Stimulated activated CD4-positive, alpha-beta T cell treated with anti-CD3 and anti-CD28 coated beads, Interleukin-1b, Interleukin-23, amount 100 ng/mL, for 4 hours (primary cell): ENCODE results near the gene WFDC5.

ENCODE experiments used
- DNase-seq, 2 donors: peaks; one replicate each; pipeline ENCODE4 v3.0.0-alpha.2; 2020; ENCODE audit warnings: low read depth in 2 of 2

The WFDC5 gene

DNA sequence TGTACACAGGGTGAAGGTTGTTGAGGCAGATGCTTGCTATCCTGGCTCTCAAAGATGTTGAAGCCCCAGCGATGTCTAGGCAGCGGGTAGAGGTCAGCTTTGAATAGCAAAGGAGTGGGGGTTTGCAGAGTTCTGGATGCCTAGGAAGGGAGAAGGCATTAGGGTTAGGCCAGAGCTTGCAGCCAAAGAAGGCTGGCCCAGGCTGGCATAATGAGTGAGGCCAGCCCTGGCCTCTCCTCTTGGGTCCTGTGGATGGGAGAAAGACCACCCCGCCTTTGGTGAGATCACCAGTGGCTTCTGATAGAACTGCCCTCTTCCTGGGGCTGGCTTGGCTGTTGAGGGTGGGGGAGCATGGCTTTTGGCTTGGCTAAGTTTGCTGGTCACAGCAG lies 406 bp upstream of the WFDC5 start:
- no peak for DNase-seq

DNA sequence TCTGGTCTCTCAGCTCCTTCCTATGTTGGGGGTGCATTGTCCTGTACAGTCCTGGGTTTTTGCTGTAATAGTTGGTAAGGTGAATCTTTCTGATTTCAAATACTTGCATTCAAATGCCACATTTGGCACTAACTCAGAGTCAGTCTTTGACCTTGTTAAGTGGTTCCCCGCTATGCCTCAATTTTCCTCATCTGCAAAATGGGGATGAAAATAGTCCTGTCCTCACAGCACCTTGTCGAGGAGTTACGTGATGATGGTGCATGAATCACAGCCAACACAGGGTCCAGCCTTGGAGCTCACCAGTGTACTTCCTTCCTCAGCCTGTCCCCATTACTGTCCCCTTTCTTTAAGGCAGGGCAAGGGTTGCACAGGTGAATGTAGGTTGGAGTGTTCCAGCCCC lies 1.1 kb downstream of the WFDC5 start:
- no peak for DNase-seq

DNA sequence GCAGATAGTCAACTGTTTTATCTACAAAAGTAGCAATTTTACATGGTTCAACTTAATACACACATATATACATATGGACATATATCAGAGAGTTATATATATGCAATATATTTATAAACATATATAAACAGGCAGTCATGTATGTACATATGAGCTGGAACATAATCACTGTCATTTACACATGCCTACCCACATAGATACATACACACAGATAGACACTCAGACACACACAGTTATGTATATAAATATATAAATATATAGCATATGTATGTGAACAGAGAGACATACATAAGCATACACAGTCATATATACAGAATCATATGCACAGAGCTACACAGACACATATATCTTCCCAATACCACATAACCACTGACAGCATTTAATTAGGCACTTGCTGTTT lies 2.2 kb downstream of the WFDC5 start:
- DNase-seq: no peak

DNA sequence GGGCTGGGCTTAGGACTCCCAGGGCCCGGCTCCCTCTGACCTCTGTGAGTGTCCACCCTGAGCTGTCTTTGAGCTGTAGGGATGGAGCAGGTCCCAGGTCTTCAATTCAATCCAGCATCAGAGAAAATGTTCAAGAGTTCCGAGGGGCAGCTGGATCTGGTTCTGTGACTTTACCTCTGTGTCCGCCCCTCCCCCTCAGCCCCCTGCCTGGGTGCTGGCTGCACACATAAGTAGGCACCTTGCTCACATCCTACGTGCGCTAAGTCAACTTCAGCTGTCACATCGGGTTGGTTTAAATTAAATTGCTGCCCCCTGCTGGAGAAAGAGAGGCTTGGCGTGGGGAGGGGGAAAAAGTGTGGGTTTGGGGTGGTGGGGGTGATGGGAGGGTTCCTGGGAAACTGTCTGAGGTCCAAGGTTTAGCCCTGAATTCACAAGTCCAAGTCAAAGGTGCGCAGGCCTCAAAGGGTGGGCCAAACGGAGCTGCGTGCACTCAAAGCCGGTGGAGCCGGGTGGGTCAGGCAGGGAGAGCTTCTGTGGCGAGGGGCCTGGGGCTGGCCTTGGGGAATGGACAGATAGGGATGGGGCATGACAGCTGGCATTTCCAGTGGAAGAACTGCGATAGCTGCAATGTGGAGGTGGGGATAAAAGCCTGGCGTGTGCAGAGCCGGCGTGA lies 3.0 kb downstream of the WFDC5 start:
- no peak for DNase-seq

DNA sequence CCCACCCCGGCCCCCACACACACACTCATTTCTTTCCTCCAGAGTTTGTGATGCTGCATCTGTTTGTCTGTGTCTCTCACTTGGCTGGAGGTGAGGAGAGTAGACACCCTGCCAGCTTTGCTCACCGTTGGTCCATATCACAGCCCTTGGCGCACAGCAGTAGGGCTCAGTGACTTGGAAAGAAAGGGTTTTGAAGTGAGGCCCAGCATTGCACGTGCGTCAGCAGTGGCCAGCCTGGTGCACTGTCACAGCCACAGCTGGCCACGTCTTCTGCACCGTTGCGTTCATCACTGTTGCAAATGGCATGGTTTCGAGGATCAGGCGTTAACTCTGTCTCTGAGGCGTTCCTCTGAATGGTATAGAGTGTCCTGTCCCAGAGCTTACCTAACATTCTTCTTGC lies 3.7 kb downstream of the WFDC5 start:
- no peak for DNase-seq

DNA sequence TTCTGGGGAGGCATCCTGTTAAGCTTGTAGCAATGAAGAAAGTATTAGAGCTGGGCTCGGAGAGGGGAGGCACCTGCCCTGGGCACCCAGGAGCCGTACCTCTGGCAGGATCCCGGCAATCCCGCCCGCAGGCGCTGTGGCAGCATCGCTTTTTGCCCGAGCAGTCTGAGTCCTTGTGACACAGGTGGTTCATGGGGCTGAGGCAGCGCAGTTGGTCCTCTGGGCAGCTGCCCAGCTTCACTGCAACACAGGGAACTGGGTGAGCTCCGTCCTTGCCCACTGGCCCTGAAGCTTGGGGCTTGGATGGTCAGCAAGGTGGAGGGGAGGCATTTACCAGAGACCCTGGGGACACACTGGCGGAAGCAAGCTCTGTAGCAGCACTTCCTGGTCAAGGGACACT lies 4.7 kb downstream of the WFDC5 start:
- no peak for DNase-seq

DNA sequence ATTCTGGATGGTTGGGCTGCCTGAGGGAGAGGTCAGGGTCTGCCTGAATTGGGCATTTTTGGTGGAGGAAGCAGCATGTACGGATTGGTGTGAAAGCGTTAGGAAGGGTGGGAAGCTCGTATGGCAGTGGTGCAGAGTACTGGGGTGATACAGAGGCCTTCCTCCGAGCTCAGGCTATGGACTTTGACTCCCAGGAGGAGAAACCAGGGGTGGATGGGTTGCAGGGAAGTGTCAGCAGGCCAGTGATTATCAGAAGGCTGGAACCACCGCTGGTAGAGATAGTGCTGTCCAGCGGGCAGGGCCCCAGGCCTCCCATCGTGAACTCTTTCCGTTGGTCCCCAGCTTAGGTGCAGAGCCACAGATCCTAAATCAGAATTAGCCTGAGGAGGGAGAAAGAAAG lies 5.3 kb downstream of the WFDC5 start:
- no peak for DNase-seq

DNA sequence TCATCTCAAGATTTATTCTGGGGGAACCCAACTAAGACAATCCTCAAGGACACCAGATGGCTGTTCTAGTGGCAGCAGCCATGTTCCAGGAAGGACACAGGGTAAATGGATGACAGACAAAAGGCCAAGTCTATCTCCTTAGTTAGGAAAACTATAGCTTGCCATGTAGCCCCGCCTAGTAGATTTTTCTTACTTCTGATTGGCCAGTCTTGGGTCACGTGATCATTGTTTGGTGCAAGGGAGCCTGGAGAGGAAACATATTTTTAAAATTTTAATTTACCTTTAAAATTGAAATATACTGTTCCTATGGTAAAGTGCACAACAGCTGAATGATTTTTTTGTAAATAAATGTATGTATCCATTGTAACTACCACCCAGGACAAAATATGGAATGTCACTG lies 9.7 kb downstream of the WFDC5 start:
- DNase-seq: no peak

DNA sequence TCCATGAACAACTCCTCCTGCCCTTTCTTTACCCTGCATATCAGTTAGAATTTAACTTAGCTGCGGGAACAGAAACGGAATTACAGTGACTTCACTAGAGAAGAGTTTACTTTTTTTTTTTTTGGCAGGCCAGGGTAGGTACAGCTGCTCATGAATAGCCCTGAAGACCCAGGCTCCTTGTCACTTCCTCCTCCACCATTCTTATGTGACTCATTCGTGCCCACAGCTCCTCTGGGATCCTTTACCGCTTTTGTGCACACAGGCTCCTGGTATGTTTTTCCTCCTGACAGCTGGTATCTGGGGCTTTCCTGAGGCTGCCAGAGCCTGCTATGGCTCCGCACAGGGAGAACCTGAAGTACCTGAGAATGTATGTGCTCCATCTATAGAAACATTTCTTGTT lies 10.2 kb downstream of the WFDC5 start:
- DNase-seq: no peak

DNA sequence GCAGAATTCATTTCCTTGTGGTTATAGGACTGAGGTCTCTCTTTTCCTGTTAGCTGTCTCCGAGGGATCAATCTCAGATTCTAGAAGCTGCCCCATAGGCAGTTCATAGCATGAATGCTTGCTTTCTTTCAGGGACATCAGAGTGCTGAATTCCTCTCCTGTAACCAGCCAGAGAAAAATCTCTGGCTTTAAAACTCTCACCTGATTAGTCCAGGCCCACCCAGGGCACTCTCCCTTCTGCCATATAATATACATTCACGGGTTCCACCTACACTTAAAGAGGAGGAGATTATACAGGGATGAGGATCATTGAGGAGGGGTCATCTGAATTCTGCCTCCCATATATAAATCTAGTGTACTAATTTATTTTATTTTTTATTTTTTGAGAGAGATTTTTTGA lies 11.9 kb downstream of the WFDC5 start:
- no peak for DNase-seq

DNA sequence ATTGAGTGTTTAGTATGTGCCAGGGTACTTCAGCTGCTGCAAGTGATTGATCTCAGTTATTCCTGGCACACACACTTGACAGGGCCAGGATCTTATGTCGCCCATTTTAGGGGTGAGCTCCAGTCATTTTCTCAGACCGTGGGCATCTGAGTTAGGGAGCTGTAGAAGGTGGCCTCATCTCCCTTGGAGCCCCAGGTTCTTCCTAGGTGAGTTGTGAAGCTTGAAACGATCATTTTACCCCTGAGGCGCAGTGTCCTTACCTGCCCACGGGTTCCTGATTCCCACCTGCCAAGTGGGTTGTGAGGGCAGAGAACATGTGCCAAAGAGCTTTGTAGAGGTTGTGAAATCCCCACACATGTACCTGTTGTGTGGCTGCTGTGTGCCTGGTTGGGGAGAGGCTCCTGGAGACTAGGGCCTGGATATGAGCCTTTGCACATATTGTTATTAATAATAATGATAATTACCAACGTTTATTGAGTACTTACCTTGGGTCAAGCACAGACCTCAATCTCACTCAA lies 13.6 kb downstream of the WFDC5 start:
- no peak for DNase-seq

DNA sequence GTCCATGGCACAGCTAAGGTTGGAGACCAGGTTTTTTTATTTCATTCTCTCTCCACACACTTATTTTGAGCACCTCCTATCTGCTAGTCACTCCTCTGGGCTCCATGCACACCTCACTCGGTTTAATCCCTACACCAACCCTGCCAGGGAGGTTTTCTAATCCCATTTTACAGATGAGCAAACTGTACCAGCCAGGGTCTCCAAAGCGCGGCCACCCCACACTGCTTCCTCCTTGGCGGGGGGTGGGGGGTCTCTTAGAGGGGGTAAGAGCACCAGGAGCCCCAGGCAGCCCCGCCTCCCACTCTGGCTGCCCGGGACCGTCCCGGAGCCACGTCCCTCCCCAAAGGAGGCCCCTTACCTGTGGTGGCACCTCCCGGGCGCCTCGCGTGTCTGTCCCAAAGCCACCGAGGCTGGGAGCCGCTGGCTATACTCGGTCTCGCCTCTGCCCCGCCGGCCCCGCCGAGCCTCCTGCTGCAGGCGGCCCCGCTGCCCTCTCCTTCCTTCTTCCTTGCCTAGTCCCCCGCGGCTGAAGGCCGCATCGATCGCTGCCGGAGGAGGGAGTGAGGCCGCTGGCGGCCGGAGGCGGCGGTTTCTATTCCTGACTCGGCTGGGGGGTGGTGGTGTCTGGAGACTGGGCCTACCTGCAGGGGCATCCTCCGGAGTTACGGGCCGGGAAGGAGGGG lies 14.3 kb downstream of the WFDC5 start, which contains the start of gene KCNS1:
Gene KCNS1, minus strand, starts transcription at position 565 of the 683 bp plus-strand sequence. CDS start 1,891 bp downstream, outside the sequence.
- DNase-seq: no peak

DNA sequence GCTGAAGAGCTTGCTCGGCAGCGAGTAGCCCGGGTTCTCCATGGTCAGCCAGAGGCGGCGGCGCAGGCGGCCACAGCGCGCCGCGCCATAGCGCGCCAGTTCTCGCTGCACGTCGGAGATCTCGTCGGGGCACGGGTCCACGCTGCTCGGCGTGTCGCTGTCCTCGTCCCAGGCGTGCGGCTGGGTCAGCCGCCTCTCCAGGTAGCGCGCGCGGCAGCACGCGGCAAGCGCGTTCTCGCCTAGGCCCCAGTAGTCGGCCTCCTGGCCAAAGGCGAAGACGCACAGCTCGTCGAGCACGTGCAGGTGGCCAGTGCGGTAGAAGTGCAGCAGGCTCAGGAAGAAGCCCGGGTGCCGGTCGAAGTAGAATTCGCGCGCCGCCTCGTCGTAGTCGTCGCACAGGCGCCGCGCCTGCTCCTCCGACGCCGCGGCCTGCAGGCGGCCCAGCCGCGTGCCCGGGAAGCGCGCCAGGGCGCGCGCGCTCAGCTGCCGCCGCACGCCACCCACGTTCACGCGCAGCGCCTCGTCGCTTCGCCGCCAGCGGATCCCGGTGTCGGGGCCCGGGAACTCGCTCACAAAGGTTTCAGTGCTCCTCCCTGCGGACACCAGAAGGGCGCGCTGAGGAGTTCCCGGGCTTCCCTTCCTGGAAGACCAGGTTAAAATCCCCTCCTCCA lies 16.7 kb downstream of the WFDC5 start:
- DNase-seq: no peak

DNA sequence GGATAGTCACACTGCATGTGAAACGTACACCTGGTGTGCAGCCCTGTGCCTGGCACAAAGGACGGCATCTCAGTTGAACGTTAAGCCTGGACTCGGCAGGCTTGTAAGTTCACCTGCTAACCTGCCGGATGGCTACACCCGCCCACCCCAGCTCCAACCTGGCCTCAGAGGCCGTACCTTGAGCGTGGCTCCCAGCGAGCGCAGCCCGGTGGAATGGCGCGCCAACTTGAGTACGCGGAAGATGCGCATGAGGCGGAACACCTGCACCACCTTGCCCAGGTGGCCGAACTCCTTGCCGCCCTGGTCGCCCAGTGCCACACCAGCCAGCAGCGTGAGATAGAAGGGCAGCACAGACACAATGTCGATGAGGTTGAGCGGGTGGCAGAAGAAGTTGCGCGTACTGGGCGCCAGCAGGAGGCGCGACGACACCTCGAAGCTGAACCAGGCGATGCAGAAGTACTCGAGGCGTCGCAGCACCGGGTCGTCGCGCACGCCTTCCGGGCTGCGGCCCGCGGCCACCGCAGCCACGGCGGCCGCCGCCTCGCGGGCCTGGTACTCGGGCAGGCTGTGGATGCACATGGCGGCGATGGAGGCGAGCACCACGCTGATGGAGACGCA lies 17.4 kb downstream of the WFDC5 start:
- peak in 1 of 2 donors; percentile 22 for DNase-seq

DNA sequence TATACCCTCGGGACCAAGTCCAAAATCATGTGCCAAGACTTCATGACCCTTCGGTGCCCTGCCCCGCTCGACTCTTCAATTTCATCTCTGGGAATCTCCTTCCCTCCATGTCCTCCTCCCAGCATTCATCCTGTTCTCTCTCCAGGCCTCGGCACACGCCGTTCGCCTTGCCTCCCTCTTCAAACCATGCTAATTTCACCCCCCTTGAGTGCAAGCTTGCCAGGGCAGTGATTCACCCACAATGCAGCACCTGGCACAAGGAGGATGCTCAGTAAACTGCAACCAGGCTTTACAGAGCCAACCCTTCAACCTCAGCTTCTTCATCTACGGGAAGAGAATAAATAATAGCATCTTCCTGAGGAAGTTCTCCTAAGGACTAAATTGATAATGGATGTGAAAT lies 18.2 kb downstream of the WFDC5 start:
- DNase-seq: no peak

DNA sequence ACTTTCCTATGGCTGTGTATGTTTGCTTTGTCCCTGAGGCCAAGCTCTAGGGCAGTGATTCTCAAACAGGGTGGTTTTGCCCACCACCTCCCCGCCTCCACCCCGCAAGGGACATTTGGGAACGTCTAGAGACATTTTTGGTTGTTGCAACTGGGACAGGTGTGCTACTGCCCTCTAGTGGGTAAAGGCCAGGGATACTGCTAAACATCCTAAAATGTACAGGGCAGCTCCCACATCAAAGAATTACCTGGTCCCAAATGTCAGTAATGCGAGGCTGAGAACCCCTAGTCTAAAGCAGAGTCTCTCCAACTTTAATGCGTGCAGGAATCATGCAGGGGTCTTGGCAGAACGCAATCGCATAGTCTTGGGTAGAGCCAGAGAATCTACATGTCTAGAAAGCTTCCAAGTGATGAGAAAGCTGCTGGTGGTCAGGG lies 19.2 kb downstream of the WFDC5 start:
- DNase-seq: peak in 1 of 2 donors; percentile 37

DNA sequence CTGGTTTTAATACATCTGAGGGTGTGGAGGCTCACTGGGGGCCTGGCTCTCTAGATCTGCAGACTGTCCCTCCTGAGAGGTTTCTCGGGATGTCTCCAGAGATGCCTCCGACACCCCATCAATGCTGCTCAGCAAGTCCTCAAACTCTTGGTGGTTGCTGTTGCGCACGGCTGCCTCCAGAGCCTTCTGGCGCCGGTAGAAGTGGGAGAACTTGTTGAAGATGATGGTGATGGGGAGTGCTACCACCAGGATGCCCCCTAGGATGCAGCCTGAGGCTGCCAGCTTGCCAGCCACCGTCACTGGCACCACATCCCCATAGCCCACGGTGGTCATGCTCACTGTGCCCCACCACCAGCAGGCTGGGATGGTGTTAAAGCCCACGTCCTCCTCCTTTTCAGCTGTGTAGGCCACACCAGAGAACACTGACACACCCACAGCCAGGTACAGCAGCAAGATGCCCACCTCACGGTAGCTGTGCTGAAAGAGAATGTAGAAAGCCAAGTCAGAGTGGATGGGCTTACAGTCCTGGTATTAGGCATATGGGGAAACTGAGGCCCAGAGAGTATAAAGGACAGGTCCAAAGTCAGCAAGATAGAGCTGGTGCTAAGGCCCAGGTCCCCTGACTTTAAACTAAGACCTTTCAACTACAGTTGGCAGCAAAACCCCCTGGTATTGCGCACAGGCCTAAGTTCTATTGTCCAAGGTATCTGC lies 20.0 kb downstream of the WFDC5 start:
- DNase-seq: no peak

DNA sequence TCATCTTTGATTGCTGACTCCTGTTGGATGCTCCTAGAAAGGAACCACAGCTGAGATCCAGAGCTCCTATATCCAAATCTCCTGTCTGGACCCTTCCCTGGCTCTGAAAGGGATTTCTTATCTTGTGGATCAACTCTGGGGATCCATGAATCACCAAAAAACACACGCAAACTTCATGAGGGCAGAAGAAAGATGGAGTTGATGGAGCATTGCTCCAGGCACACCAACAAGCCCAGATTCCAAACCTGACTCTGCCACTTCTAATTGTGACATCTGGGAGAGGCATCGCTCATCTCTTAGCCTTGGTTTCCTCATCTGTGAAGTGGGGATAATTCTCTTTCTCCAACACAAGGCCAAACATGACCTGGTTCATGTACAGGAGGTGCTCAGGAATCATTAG lies 20.8 kb downstream of the WFDC5 start:
- no peak for DNase-seq

DNA sequence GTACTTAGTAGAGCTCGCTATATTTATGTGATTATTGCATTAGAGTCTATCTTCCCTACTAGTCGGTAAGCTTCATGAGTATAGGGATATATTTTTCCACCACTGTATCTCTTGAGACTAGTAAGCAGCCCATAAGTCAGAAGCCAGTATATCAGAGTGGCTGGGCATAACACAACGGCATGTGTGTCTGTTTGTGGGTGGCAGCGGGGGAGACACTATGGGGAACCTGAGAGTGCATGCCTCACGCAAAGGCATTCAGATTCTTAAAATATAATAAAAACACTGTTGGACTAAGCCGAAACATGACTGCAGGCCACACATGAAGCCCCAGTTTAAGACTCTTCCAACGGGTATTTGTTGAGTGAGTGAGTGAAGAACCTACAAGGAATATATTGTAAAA lies 22.1 kb downstream of the WFDC5 start:
- DNase-seq: no peak

DNA sequence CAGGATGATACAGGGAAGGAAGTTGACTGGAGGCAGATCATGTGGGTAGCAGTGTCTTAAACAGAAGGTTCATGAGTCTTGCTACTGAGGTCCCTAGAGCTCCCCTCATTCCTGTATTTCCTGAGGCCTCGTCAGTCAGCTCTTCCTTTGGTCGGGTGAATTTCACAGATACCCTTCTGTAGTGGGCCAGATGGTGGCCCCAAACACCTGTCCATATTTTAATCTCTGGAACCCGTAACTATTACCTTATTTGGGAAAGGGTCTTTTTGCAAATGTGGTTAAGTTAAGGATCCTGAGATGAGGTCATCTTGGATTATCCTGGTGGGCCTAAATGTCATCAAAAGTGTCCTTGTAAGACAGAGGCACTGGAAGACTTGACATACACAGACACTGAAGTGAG lies 23.6 kb downstream of the WFDC5 start:
- no peak for DNase-seq

DNA sequence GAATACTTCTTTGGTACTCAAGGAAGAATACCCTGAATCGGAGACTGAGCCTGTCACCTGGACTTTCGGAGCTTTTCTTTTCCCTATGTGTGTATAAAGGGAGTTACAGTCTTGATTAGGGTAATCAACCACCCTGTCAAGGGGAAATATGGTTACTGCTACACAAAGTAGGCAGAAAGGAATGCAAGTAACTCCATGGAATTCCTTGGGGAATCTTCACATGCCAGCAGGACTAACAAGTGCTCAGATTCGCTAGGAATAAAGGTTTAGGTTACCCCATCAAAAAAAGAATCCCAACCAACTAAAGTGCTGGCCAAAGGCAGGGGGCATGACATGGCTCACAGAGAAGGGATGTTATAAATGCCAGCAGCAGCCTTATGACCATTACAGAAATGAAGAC lies 24.5 kb downstream of the WFDC5 start:
- no peak for DNase-seq

DNA sequence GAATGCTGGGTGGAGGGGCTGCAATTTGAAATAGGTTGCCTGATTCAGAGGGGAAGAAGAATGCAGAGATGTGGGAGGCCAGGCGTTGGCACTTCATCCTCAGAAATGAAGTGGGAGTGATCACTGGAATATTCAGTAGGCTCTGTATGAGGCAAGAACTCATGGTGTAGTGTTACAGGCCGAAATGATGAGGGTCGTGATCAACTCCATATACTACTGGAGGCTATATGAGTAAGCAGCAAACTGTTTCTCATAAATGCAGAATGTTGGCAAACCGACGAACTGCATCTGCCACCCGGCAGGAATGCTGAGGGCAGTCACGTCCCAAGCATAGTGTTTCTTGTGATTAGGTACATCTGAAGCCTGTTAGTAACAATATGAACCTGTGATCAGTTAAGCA lies 26.7 kb downstream of the WFDC5 start:
- DNase-seq: no peak
